ENCODE results near the gene KRT3.

Gene KRT3

GRCh38 chr12:52826611-52827498, 30.9 kb upstream of the KRT3 start:
- TF ChIP-seq, protein P1, sequence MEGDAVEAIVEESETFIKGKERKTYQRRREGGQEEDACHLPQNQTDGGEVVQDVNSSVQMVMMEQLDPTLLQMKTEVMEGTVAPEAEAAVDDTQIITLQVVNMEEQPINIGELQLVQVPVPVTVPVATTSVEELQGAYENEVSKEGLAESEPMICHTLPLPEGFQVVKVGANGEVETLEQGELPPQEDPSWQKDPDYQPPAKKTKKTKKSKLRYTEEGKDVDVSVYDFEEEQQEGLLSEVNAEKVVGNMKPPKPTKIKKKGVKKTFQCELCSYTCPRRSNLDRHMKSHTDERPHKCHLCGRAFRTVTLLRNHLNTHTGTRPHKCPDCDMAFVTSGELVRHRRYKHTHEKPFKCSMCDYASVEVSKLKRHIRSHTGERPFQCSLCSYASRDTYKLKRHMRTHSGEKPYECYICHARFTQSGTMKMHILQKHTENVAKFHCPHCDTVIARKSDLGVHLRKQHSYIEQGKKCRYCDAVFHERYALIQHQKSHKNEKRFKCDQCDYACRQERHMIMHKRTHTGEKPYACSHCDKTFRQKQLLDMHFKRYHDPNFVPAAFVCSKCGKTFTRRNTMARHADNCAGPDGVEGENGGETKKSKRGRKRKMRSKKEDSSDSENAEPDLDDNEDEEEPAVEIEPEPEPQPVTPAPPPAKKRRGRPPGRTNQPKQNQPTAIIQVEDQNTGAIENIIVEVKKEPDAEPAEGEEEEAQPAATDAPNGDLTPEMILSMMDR (IDR thresholded peaks at IDR 0.05; ENCODE audit: extremely low read depth, missing control alignments), result no peak
- no peak for DNase-seq (ENCODE audit: low spot score)

- TF ChIP-seq, protein P1 (IDR thresholded peaks at IDR 0.05; ENCODE audit: extremely low read depth, missing control alignments), result no peak
- no peak for DNase-seq (ENCODE audit: low spot score)
These were observed 30.0 kb upstream of the KRT3 start for GRCh38 chr12:52825961-52826360.

- TF ChIP-seq, protein P1 (IDR thresholded peaks at IDR 0.05; ENCODE audit: extremely low read depth, missing control alignments), result no peak
- DNase-seq (ENCODE audit: low spot score), result no peak
These were observed 29.0 kb upstream of the KRT3 start for GRCh38 chr12:52824741-52825410.

DNA sequence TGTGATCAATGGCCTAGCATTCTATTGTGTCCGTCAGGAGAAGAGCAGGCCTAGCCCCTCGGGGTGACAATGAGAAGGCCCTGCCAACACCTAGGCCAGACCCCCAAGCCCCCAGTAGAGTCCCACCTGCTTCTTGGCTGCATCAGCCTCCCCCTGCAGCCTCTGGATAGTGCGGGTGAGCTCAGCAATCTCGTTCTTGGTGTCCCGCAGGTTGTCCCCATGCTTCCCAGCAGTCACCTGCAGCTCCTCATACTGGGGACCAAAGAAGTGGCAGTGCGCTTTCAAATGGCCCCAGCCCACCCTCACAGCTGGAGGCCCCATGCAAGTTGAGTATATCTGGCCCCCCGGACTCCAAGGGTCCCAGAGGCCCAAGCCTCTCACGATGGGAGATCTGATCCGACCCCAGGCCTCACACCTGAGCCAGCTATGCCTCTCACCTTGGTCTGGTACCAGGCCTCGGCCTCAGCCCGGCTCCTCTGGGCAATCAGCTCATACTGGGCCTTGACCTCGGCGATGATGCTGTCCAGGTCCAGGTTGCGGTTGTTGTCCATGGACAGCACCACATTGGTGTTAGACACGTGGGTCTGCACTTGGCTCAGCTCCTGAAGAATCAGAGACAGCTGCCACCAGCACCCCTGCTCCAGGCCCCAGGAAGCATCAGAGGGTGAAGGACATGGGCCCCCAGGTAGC, 28.0 kb upstream of the KRT3 start:
- TF ChIP-seq, protein P1 (IDR thresholded peaks at IDR 0.05; ENCODE audit: extremely low read depth, missing control alignments), result no peak
- DNase-seq (ENCODE audit: low spot score), result no peak

- TF ChIP-seq, protein P1 (IDR thresholded peaks at IDR 0.05; ENCODE audit: extremely low read depth, missing control alignments), result no peak
These were observed 27.0 kb upstream of the KRT3 start for GRCh38 chr12:52822771-52823510.

DNA sequence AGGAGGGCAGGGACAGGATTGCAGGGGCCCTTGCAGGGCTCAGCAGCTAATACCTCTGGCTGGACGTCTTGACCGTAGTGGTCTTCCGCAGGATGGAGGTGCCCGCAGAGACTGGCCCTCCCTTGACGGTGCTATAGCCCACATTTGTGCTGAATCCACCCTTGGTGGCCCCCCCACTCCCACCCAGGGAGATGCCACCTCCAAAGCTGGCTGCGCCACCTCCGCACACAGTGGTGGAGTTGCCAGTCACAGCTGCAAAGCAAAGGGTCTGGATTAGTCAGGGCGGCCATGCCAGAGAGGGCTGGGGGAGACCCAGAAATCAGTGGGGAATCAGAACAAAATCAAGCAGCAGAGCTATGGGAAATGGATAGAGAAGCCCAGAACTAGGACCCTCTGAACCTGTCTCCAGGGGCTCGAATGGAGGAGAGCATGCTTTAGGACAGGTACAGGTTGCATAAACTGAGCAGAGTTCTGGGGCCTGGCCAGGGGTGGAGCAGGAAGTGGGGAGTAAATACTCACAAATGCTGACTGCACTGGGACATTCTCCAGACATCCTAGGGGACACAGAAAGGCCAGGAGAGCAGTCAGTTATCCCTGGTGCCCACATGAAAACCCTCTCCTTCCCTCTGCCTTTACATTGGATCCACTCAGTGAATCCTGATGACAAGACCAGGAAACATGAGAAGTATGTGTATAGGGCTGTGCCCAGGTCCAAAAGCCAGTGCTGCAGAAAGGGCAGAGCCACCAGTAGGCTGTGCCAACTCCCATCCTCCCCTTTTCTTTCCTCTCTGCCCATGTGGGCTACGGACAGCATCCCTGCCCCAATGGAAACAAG, 26.1 kb upstream of the KRT3 start:
- DNase-seq (ENCODE audit: low spot score), result no peak
- TF ChIP-seq, protein P1 (IDR thresholded peaks at IDR 0.05; ENCODE audit: extremely low read depth, missing control alignments), result no peak

More at GRCh38 chr12:52822771-52823510, 27.0 kb upstream of the KRT3 start:
- DNase-seq (ENCODE audit: low spot score), result no peak

Measured in GM20000 (cell line).